ENCODE results near the gene GAL3ST2. TPM values are rescaled to one million over a fixed set of nuclear protein-coding genes. Genes with fewer than 3 reads are reported as not detected.
"Not testable (repeated sequence)": the region's sequence is repeated elsewhere in the genome, so short reads cannot be mapped to it uniquely, and the experiment has no call there.

The GAL3ST2 gene
- polyA plus RNA-seq, 1 of the 3 experiments (the other 2 are of a cell fraction), result 0.15 TPM

- ChIA-PET CTCF (interaction anchor here (1.2 to 3.0 kb wide), 2 partner anchors 14 to 43 kb away, joined by 4 to 13 read pairs; partner anchors contain the start of gene D2HGDH), POLR2A (no interaction called here)
- 74% methylated on average over 7 of the region's 21 CpGs for WGBS (ENCODE audit: low lambda C conversion rate)
Measured at GRCh38 chr2:241777686-241778627, 1.3 kb downstream of the GAL3ST2 start.

GRCh38 chr2:241780939-241781569 is 4.4 kb downstream of the GAL3ST2 start:
- Histone ChIP-seq H3K4me2 (no peak overlapping the region), H3K4me1 (ENCODE audit: control insufficient read depth in 1 of 2, insufficient read depth in 2 of 2, low read depth in 1 of 2, low read length in 1 of 2) (no peaks in the 10 kb centered on the region), H3K27ac (ENCODE audit: low read depth in 2 of 2, low read length in 1 of 2) (no peak overlapping the region), H2AFZ (ENCODE audit: low read depth) (no peak overlapping the region), H3K79me2 (ENCODE audit: insufficient read depth) (no peaks in the 10 kb centered on the region), H3K27me3 (ENCODE audit: insufficient read depth) (no peaks in the 10 kb centered on the region), H3K36me3 (replicated peaks in 1 of 2; ENCODE audit: control insufficient read depth in 1 of 2, insufficient read depth in 2 of 2, low read length in 1 of 2) (no peaks in the 10 kb centered on the region), H3K4me3 (ENCODE audit: low read depth in 2 of 2, low read length in 1 of 2) (no peak overlapping the region), H3F3A (replicated peaks; ENCODE audit: insufficient read depth) (no peaks in the 10 kb centered on the region), H3K9me2 (no peaks in the 10 kb centered on the region), H3K9ac (no peak overlapping the region), H4K20me1 (ENCODE audit: insufficient read depth) (no peaks in the 10 kb centered on the region), H3K9me3 (0 out of 2 replicates have a peak, but pooled peaks cover 5% of the 10 kb centered on the region)
- POLR2A ChIA-PET, result no interaction called here
- WGBS (ENCODE audit: low lambda C conversion rate), result 41% methylated on average over 5 of the region's 5 CpGs
- DNase-seq, result no peak
- TF ChIP-seq PBX3 (IDR thresholded peaks at IDR 0.05), result no peak
- CTCF ChIA-PET, result interaction anchor here (2.4 kb wide), 1 partner anchor 10 kb away, joined by 6 read pairs; no protein-coding TSS in a partner anchor

More at GRCh38 chr2:241777686-241778627, 1.3 kb downstream of the GAL3ST2 start:
- H3K4me1 ChIP-seq (ENCODE audit: control insufficient read depth in 1 of 2, insufficient read depth in 2 of 2, low read depth in 1 of 2, low read length in 1 of 2), result peaks cover 8 to 20% of the 10 kb centered on the region in 2 experiments; a peak in 2 of 4 replicates
- no peaks in the 10 kb centered on the region for H3K27me3 ChIP-seq (ENCODE audit: insufficient read depth)
- H3K4me2 ChIP-seq, result no peak overlapping the region
- H3K36me3 ChIP-seq (replicated peaks in 1 of 2; ENCODE audit: control insufficient read depth in 1 of 2, insufficient read depth in 2 of 2, low read length in 1 of 2), result no peaks in the 10 kb centered on the region
- H3F3A ChIP-seq (replicated peaks; ENCODE audit: insufficient read depth), result no peaks in the 10 kb centered on the region
- no peak overlapping the region for H3K27ac ChIP-seq (ENCODE audit: low read depth in 2 of 2, low read length in 1 of 2)
- no peaks in the 10 kb centered on the region for H3K79me2 ChIP-seq (ENCODE audit: insufficient read depth)
- no peak overlapping the region for H3K4me3 ChIP-seq (ENCODE audit: low read depth in 2 of 2, low read length in 1 of 2)
- H3K9ac ChIP-seq, result no peak overlapping the region
- no peak overlapping the region for H2AFZ ChIP-seq (ENCODE audit: low read depth)
- TF ChIP-seq POLR2AphosphoS5 (IDR thresholded peaks at IDR 0.05; ENCODE audit: low read depth, low read length), result no peak
- no peak for TF ChIP-seq FOXJ3 (CRISPR knock-in tag; IDR thresholded peaks at IDR 0.05)
- TF ChIP-seq PBX3 (IDR thresholded peaks at IDR 0.05), result no peak
- TF ChIP-seq TCF12 (IDR thresholded peaks at IDR 0.05), result no peak
- no peak for TF ChIP-seq USF1 (IDR thresholded peaks at IDR 0.05; ENCODE audit: borderline replicate concordance, low read depth)
- 0 out of 2 replicates have a peak, but pooled peaks cover 5% of the 10 kb centered on the region for H3K9me3 ChIP-seq
- H3K9me2 ChIP-seq, result no peaks in the 10 kb centered on the region
- peak; percentile 30 for DNase-seq
- no peaks in the 10 kb centered on the region for H4K20me1 ChIP-seq (ENCODE audit: insufficient read depth)

- H3K4me3 ChIP-seq (ENCODE audit: low read depth in 2 of 2, low read length in 1 of 2); H3K27ac ChIP-seq (ENCODE audit: low read depth in 2 of 2, low read length in 1 of 2); H3K27me3 ChIP-seq (ENCODE audit: insufficient read depth); H4K20me1 ChIP-seq (ENCODE audit: insufficient read depth); POLR2A ChIA-PET; H3K4me2 ChIP-seq; H3K4me1 ChIP-seq (ENCODE audit: control insufficient read depth in 1 of 2, insufficient read depth in 2 of 2, low read depth in 1 of 2, low read length in 1 of 2); H3K79me2 ChIP-seq (ENCODE audit: insufficient read depth); H3F3A ChIP-seq (replicated peaks; ENCODE audit: insufficient read depth); DNase-seq; H3K9ac ChIP-seq; H3K9me2 ChIP-seq; H3K9me3 ChIP-seq; H2AFZ ChIP-seq (ENCODE audit: low read depth); H3K36me3 ChIP-seq (replicated peaks in 1 of 2; ENCODE audit: control insufficient read depth in 1 of 2, insufficient read depth in 2 of 2, low read length in 1 of 2): not testable (repeated sequence)
- 37% methylated on average over 3 of the region's 3 CpGs for WGBS (ENCODE audit: low lambda C conversion rate)
- CTCF ChIA-PET, result interaction anchor here (2.4 kb wide), 1 partner anchor 11 kb away, joined by 6 read pairs; no protein-coding TSS in a partner anchor
Measured at GRCh38 chr2:241782053-241782452, 5.4 kb downstream of the GAL3ST2 start.
